ENCODE data around the gene LIMCH1. TPM values are rescaled to one million over a fixed set of nuclear protein-coding genes. Genes with fewer than 3 reads are reported as not detected.

The LIMCH1 gene
- total and polyA plus RNA-seq, 3 donors from 2014 or later = 14.0 to 20.9 (median 18.6) TPM

DNA sequence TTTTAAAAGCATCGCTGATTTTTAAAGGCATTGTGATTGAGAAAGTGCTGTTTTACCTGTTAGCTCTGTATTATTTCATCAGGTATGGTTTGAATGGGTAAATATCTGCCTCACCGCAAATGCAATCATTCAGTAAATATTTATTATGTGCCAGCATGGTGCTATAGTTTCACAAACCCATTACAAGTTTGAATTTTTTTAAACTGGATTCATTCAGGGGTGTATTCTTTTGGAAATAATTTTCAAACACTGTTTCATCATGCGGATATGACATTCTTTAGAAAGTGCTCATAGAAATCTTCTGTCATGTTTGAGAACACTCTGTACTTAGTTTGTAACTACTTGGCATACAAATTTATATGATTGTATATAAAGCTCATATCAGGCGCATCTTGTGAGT, 37.2 kb downstream of the LIMCH1 start:
- WGBS, 2 donors = 82 to 84% methylated on average over 4 of the region's 4 CpGs
- H3K27me3 ChIP-seq = no peaks in the 10 kb centered on the region
- H3K4me3 ChIP-seq = no peak overlapping the region
- H3K9me3 ChIP-seq = no peaks in the 10 kb centered on the region
- intact Hi-C loops (cut with DNase I; ENCODE audit: low total_unique reads) = no loop called here
- no peaks in the 10 kb centered on the region for H3K4me1 ChIP-seq
- TF ChIP-seq, protein P1, sequence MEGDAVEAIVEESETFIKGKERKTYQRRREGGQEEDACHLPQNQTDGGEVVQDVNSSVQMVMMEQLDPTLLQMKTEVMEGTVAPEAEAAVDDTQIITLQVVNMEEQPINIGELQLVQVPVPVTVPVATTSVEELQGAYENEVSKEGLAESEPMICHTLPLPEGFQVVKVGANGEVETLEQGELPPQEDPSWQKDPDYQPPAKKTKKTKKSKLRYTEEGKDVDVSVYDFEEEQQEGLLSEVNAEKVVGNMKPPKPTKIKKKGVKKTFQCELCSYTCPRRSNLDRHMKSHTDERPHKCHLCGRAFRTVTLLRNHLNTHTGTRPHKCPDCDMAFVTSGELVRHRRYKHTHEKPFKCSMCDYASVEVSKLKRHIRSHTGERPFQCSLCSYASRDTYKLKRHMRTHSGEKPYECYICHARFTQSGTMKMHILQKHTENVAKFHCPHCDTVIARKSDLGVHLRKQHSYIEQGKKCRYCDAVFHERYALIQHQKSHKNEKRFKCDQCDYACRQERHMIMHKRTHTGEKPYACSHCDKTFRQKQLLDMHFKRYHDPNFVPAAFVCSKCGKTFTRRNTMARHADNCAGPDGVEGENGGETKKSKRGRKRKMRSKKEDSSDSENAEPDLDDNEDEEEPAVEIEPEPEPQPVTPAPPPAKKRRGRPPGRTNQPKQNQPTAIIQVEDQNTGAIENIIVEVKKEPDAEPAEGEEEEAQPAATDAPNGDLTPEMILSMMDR (IDR thresholded peaks at IDR 0.05) = no peak
- TF ChIP-seq POLR2A (IDR thresholded peaks at IDR 0.05) = no peak
- DNase-seq = no peak
- no peak overlapping the region for H3K27ac ChIP-seq
- H3K36me3 ChIP-seq (ENCODE audit: low read depth, missing control alignments) = no peaks in the 10 kb centered on the region

DNA sequence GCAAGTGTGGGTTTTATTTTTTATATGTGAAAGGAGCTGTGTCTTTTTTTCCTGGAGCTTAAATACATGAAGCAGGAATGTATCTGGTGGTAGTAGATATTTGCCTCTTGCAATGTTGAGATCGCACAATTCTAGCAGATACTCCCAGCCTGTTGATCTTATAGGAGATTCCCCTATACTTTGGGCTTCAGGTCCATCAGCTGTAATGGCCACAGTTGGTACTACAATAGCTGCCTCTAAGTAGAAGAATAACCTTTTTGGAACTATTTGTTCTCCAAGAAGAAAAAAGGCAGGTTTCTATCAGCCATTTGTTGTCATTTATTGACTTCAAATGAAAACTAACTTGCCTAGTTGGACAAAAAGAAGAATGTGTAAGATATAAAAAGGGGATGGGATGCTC, 37.7 kb downstream of the LIMCH1 start:
- WGBS, 2 donors = 85 to 95% methylated on average over 1 of the region's 1 CpG
- no peak overlapping the region for H3K27ac ChIP-seq

DNA sequence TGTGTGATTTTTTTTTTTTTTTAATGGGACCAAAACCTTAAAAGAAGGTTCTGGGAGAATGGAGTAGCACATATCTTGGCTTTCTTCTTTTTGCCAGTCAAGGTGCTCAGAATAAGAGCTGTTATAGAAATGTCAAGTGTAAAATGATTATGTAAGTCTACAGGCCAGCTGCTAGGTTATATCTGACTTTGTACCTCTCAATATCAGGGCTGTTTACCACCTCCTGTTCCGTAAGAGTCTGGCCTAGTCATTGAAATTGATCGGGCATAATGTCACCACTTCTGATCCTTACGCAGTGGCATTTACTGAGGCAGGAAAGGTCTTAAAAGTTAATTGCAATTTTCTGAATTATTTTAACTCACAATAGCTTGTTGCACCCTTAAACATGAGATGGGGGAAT, 41.1 kb downstream of the LIMCH1 start:
- no peaks in the 10 kb centered on the region for H3K27me3 ChIP-seq
- 96 to 99% methylated on average over 3 of the region's 3 CpGs for WGBS, 2 donors
- no peak overlapping the region for H3K27ac ChIP-seq
- H3K4me1 ChIP-seq = no peaks in the 10 kb centered on the region
- no peak for DNase-seq
- TF ChIP-seq POLR2A (IDR thresholded peaks at IDR 0.05) = no peak
- TF ChIP-seq, protein P1 (IDR thresholded peaks at IDR 0.05) = no peak
- H3K36me3 ChIP-seq (ENCODE audit: low read depth, missing control alignments) = no peaks in the 10 kb centered on the region
- intact Hi-C loops (cut with DNase I; ENCODE audit: low total_unique reads) = no loop called here
- H3K4me3 ChIP-seq = no peak overlapping the region
- H3K9me3 ChIP-seq = no peaks in the 10 kb centered on the region

More for the DNA sequence above, 37.7 kb downstream of the LIMCH1 start:
- Histone ChIP-seq H3K4me3 (no peak overlapping the region), H3K27me3 (no peaks in the 10 kb centered on the region), H3K9me3 (no peaks in the 10 kb centered on the region), H3K36me3 (ENCODE audit: low read depth, missing control alignments) (no peaks in the 10 kb centered on the region), H3K4me1 (no peaks in the 10 kb centered on the region)
- TF ChIP-seq, protein P1 (IDR thresholded peaks at IDR 0.05) = peak in 1 of 3 experiments; percentile 11
- no peak for TF ChIP-seq POLR2A (IDR thresholded peaks at IDR 0.05)
- no peak for DNase-seq
- intact Hi-C loops (cut with DNase I; ENCODE audit: low total_unique reads) = no loop called here

DNA sequence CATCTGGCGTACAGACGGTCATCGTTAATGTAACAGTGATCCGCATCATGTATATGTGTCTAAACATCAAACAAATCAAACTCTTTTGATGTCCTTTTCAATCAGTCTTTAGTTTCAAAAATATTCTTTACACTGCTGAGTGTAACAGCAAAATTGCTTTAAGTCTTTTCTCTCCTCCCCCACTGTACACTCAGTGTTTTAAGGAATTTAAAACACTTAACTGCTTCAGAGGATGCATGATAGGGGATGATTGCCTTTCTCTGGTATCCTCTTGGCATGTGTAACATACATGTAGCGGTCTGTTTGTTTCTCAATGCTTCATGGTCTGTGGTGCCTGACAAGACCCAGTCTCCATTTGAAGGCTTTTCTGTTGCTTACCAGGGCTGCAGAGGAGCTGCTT, 41.6 kb downstream of the LIMCH1 start:
- TF ChIP-seq, protein P1 (IDR thresholded peaks at IDR 0.05) = no peak
- TF ChIP-seq POLR2A (IDR thresholded peaks at IDR 0.05) = no peak
- no peak for DNase-seq
- intact Hi-C loops (cut with DNase I; ENCODE audit: low total_unique reads) = no loop called here
- no peak overlapping the region for H3K4me3 ChIP-seq
- no peaks in the 10 kb centered on the region for H3K9me3 ChIP-seq
- no peaks in the 10 kb centered on the region for H3K27me3 ChIP-seq
- WGBS, 2 donors = 95 to 97% methylated on average over 5 of the region's 5 CpGs
- H3K27ac ChIP-seq = no peak overlapping the region
- H3K36me3 ChIP-seq (ENCODE audit: low read depth, missing control alignments) = no peaks in the 10 kb centered on the region
- H3K4me1 ChIP-seq = no peaks in the 10 kb centered on the region

DNA sequence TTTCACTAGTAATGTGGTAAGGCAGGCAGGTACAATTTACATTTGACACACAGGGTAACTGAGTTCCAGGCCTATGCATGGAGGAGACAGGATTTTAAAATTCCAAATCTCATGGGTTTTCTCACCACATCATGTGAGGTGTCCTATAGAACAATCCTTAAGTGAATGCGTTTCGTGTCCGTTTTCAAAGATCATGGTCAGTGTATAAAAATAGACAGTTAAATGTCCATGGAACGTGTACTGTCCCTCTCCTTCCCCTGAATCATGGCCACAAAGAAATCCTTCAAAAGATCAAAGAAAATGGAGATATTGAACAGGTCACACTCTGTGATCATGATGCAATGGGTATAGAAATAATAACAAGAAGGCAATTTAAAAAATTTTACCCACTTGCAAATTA, 42.0 kb downstream of the LIMCH1 start:
- Histone ChIP-seq H3K27ac (no peak overlapping the region), H3K4me3 (no peak overlapping the region), H3K9me3 (no peaks in the 10 kb centered on the region), H3K36me3 (ENCODE audit: low read depth, missing control alignments) (no peaks in the 10 kb centered on the region), H3K4me1 (no peaks in the 10 kb centered on the region), H3K27me3 (no peaks in the 10 kb centered on the region)
- TF ChIP-seq, protein P1 (IDR thresholded peaks at IDR 0.05) = no peak
- TF ChIP-seq POLR2A (IDR thresholded peaks at IDR 0.05) = no peak
- DNase-seq = no peak
- intact Hi-C loops (cut with DNase I; ENCODE audit: low total_unique reads) = no loop called here
- WGBS, 2 donors = 88 to 89% methylated on average over 4 of the region's 4 CpGs

Data from testis (tissue), 3 donors.